Measurements from ENCODE around the gene ASXL1.

ASXL1 gene

GRCh38 chr20:32456869-32457478 is 98.8 kb downstream of the ASXL1 start:
- TF ChIP-seq EZH2 (IDR thresholded peaks at IDR 0.05) (no peak), FOXP2 (optimal IDR thresholded peaks at IDR 0.05; ENCODE audit: control extremely low read depth, extremely low read length, insufficient read depth) (no peak), POLR2AphosphoS5 (IDR thresholded peaks at IDR 0.05; ENCODE audit: borderline replicate concordance, low read depth, low read length) (no peak)
- no peaks in the 10 kb centered on the region for H3K36me3 ChIP-seq (ENCODE audit: insufficient read depth, low read length)
- no peak for DNase-seq (ENCODE audit: low read depth, low spot score)
- H3K27ac ChIP-seq, result no peak overlapping the region
- no peaks in the 10 kb centered on the region for H3K9me3 ChIP-seq (ENCODE audit: low read depth, low read length)
- peak overlapping the region; percentile 61 for H3K4me3 ChIP-seq
- H3K9ac ChIP-seq (ENCODE audit: insufficient read length), result no peak overlapping the region

GRCh38 chr20:32457479-32457986 is 99.4 kb downstream of the ASXL1 start:
- H3K9ac ChIP-seq (ENCODE audit: insufficient read length), result no peak overlapping the region
- no peaks in the 10 kb centered on the region for H3K9me3 ChIP-seq (ENCODE audit: low read depth, low read length)
- DNase-seq (ENCODE audit: low read depth, low spot score), result no peak
- TF ChIP-seq EZH2 (IDR thresholded peaks at IDR 0.05) (no peak), POLR2AphosphoS5 (IDR thresholded peaks at IDR 0.05; ENCODE audit: borderline replicate concordance, low read depth, low read length) (no peak), FOXP2 (optimal IDR thresholded peaks at IDR 0.05; ENCODE audit: control extremely low read depth, extremely low read length, insufficient read depth) (no peak)
- no peak overlapping the region for H3K27ac ChIP-seq
- H3K36me3 ChIP-seq (ENCODE audit: insufficient read depth, low read length), result no peaks in the 10 kb centered on the region
- H3K4me3 ChIP-seq, result peak overlapping the region; percentile 61; the same call in 1 of the 2 replicates

GRCh38 chr20:32458061-32458836 is 100.1 kb downstream of the ASXL1 start:
- Histone ChIP-seq H3K9me3 (ENCODE audit: low read depth, low read length) (no peaks in the 10 kb centered on the region), H3K4me3 (no peak overlapping the region), H3K9ac (ENCODE audit: insufficient read length) (no peak overlapping the region), H3K27ac (no peak overlapping the region), H3K36me3 (ENCODE audit: insufficient read depth, low read length) (no peaks in the 10 kb centered on the region)
- TF ChIP-seq FOXP2 (optimal IDR thresholded peaks at IDR 0.05; ENCODE audit: control extremely low read depth, extremely low read length, insufficient read depth) (no peak), POLR2AphosphoS5 (IDR thresholded peaks at IDR 0.05; ENCODE audit: borderline replicate concordance, low read depth, low read length) (no peak), EZH2 (IDR thresholded peaks at IDR 0.05) (no peak)
- no peak for DNase-seq (ENCODE audit: low read depth, low spot score)

DNA sequence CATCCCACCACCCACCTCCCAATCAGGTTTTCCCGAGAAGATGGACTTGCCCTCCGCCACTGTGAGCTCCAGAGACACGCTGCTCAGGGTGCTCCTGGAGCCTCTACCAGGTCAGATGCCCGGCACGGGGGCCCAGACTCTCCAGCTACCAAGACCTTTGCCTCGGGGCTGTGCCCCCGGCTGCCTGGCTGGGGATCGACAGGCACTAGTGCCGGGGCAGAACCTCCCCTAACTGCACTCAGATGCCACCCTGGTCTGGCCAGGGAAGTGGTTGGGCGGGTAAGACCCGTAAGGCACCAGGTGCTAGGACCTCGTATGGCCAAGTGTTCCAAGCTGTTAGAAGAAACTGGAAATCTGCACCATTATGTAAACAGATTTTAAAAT is 100.7 kb downstream of the ASXL1 start:
- TF ChIP-seq FOXP2 (optimal IDR thresholded peaks at IDR 0.05; ENCODE audit: control extremely low read depth, extremely low read length, insufficient read depth) (no peak), POLR2AphosphoS5 (IDR thresholded peaks at IDR 0.05; ENCODE audit: borderline replicate concordance, low read depth, low read length) (no peak), EZH2 (IDR thresholded peaks at IDR 0.05) (no peak)
- H3K9me3 ChIP-seq (ENCODE audit: low read depth, low read length), result no peaks in the 10 kb centered on the region
- no peak for DNase-seq (ENCODE audit: low read depth, low spot score)
- H3K9ac ChIP-seq (ENCODE audit: insufficient read length), result no peak overlapping the region
- H3K4me3 ChIP-seq, result no peak overlapping the region
- no peaks in the 10 kb centered on the region for H3K36me3 ChIP-seq (ENCODE audit: insufficient read depth, low read length)
- H3K27ac ChIP-seq, result no peak overlapping the region

DNA sequence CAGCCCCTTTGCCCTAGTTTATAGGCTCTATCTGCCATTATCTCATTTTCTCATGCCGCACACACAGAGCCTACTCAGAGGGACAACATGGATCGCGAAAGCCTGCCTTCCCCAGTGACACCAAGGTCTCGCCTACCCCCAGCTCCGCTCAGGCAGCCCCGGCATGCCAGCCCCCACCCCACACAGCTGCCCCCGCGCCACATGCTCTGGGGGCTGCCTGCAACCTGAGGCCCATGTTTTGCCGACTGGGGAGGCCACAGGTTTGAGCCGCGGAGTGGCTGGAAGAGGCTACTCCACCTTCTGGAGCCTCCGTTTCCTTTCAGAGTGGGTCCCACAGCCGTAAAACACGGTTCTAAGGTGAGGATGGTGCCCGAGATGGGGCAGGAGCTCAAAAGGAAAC is 102.1 kb downstream of the ASXL1 start:
- Histone ChIP-seq H3K9me3 (ENCODE audit: low read depth, low read length) (no peaks in the 10 kb centered on the region), H3K36me3 (ENCODE audit: insufficient read depth, low read length) (no peaks in the 10 kb centered on the region), H3K4me3 (no peak overlapping the region), H3K27ac (no peak overlapping the region), H3K9ac (ENCODE audit: insufficient read length) (no peak overlapping the region)
- TF ChIP-seq EZH2 (IDR thresholded peaks at IDR 0.05) (no peak), FOXP2 (optimal IDR thresholded peaks at IDR 0.05; ENCODE audit: control extremely low read depth, extremely low read length, insufficient read depth) (no peak), POLR2AphosphoS5 (IDR thresholded peaks at IDR 0.05; ENCODE audit: borderline replicate concordance, low read depth, low read length) (no peak)
- DNase-seq (ENCODE audit: low read depth, low spot score), result no peak

DNA sequence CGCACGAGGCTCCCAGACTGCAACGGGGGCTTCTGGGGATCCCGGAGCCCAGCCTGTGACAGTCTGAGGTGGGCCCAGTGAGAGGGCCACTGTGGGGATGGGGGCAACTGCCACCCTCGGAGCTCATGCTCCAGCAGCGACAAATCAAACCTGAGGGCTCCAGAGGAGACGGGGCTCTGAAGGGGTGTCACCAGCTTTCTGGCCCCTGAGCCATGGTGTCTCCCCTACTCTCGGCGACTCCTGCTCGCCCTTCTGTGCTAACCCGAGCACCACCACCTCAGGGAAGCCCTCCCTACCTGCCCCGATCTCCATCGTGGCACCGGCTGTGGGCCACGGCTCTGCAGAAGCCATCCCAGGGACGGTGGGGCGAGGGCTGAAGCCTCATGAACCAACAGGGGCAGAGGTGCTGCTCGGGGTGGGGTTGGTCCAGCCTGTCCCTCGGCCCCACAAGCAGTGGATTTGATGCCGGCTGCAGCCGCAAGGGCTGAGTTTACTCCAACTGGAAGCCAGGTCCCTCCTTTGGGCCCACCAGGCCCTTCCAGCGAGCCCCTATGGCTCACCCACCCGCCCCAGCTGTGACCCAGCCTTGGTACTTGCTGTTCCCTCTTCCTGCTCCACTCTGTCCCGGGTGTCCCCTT is 102.7 kb downstream of the ASXL1 start:
- no peak overlapping the region for H3K4me3 ChIP-seq
- no peak for DNase-seq (ENCODE audit: low read depth, low spot score)
- no peak overlapping the region for H3K27ac ChIP-seq
- no peak overlapping the region for H3K9ac ChIP-seq (ENCODE audit: insufficient read length)
- TF ChIP-seq EZH2 (IDR thresholded peaks at IDR 0.05), result no peak
- TF ChIP-seq FOXP2 (optimal IDR thresholded peaks at IDR 0.05; ENCODE audit: control extremely low read depth, extremely low read length, insufficient read depth), result no peak
- no peak for TF ChIP-seq POLR2AphosphoS5 (IDR thresholded peaks at IDR 0.05; ENCODE audit: borderline replicate concordance, low read depth, low read length)
- H3K36me3 ChIP-seq (ENCODE audit: insufficient read depth, low read length), result no peaks in the 10 kb centered on the region
- H3K9me3 ChIP-seq (ENCODE audit: low read depth, low read length), result no peaks in the 10 kb centered on the region

DNA sequence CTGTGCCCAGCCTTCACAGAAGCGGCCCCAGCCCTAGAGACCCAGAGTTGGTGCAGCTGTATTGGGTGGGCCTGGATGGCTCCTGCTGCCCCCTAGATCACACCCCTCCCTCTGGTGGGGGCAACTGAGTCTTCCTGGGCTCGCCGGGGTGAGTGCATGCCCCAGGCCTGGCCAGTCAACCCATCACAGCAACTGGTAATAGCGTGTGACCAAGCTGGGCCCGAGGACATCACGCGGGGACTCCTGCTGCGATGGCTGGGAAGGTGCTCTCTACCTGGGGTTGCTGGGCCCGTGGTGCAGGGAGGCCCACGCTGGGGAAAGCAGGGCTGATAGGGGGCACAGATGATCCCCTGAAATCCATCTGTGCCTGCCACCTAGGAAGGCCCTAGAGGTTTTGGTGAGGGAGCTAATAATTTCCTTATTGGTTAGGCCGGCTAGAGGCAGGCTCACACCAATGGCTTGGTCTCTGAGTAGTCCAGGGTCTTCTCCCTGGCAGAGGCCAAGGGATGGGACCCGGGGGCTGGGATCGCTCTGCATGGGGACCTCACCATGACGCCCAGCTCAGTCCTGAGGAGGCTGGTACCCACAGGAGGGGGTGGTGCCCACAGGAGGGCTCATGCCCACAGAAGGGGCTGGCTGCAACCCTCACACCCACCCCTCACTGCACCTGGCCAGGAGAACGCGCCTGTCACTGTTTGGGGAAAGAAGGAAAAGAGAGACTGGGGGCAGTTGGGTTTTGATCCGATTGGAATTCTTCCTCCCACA is 103.9 kb downstream of the ASXL1 start:
- H3K4me3 ChIP-seq, result no peak overlapping the region
- H3K36me3 ChIP-seq (ENCODE audit: insufficient read depth, low read length), result no peaks in the 10 kb centered on the region
- no peak for TF ChIP-seq EZH2 (IDR thresholded peaks at IDR 0.05)
- no peak for TF ChIP-seq POLR2AphosphoS5 (IDR thresholded peaks at IDR 0.05; ENCODE audit: borderline replicate concordance, low read depth, low read length)
- TF ChIP-seq FOXP2 (optimal IDR thresholded peaks at IDR 0.05; ENCODE audit: control extremely low read depth, extremely low read length, insufficient read depth), result no peak
- no peak overlapping the region for H3K27ac ChIP-seq
- no peaks in the 10 kb centered on the region for H3K9me3 ChIP-seq (ENCODE audit: low read depth, low read length)
- no peak for DNase-seq (ENCODE audit: low read depth, low spot score)
- no peak overlapping the region for H3K9ac ChIP-seq (ENCODE audit: insufficient read length)
